ENCODE data around the gene TNFRSF14. TPM values are rescaled to one million over a fixed set of nuclear protein-coding genes. Genes with fewer than 3 reads are reported as not detected.
"Not testable (repeated sequence)": the region's sequence is repeated elsewhere in the genome, so short reads cannot be mapped to it uniquely, and the experiment has no call there.

Gene TNFRSF14
- total RNA-seq, 1 experiment from 2014 or later = 303 TPM

DNA sequence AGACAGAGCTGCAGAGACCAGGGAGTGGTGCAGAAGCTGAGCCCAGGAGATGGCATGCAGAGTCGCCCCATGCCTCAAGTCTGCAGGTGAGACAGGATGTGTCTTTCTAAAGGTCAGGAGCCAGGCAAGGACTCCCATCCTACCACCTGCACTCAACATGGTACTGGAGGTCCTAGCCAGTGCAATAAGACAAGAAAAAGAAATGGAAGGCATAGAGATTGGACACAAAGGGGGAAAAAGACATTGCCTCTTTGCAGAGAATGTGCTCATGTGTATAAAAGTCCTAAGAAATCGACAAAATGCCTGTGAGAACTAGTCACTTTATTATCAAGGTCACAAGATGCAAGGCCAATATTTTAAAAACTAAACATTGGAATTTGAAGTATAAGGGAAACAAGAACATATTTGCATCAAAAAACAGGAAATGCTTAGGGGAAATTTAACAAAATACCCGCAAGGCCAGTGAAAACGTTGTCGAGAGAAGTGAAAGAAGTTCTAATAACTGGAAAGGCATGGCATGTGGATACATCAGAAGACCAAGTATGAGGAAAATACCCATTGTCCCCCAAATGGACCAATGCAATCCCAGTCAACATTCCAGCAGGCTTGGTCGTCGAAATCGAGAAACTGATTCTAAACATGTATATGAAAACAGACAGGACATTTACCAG is 17.2 kb downstream of the TNFRSF14 start:
- DNase-seq (ENCODE audit: low read depth, low spot score) = no peak
- in situ Hi-C loops (cut with HindIII; ENCODE audit: low pct_unique_long_range_greater_than_20kb, low sequenced_read_pairs) = no loop called here

GRCh38 chr1:2574350-2574749 is 18.2 kb downstream of the TNFRSF14 start:
- DNase-seq (ENCODE audit: low read depth, low spot score) = peak; percentile 45
- in situ Hi-C loops (cut with HindIII; ENCODE audit: low pct_unique_long_range_greater_than_20kb, low sequenced_read_pairs) = no loop called here

DNA sequence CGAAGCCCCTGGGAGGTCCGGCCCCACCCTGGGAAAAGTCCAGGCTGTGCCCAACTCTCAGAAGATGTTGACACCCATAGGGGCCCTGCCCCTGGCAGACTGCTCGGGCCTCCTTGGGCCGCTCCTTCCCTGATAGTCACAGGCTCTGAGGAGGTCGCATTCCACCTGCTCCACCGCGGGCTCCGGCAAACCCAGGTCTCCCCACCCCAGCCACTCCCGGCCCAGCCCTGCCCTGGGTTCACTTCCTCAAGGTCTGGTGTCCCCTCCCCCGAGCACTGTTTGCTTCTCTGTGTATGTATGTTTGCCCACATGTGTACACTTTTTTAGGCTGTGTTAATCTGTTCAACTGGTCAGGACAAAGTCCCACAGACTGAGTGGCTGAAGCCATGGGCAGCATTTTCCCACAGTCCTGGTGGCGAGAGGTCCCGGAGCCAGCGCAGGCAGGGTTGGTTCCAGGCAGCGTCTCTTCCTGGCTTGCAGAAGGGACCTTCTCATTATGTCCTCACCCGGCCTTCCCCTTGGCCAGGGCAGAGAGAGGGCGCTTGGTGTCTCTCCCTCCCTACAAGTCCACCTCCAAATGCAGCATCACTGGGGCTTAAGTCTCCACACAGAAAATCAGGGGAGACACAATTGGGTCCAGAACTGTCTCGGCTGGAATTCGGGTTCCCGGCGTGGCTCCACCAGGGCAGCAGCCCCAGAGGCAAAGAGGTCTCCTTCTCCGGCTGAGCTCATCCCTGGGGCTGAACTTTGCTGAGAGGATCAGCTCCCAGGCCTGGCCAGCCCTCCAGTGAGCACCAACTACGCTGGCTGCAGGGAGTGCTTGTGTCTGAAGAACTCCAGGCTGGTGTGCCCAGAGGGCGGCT is 19.9 kb downstream of the TNFRSF14 start:
- in situ Hi-C loops (cut with HindIII; ENCODE audit: low pct_unique_long_range_greater_than_20kb, low sequenced_read_pairs) = no loop called here

DNA sequence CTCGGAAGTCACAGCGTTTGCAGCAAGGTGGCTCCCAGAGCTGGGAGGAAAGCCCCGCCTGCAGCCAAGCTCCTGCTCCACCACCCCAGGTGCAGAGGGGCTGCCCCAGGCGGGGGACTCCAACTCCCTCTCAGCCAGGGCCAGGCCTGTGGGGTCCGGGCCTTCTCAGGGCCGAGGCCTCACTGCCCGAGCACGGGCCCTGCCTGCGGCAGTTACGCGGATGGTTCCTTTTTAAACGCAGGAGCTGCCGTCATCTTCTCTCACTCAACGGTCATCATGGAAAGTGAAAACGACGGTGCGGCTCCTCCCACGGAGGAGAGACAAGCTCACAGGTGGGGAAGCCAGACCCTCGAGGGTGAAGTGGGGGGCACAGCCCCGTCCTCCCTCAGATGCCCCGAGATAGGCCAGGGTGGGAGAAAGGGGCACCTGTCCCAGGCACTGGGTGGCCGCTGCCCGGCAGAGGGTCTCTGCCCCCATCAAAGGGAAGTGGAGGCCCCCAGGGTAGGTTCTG is 21.4 kb downstream of the TNFRSF14 start:
- in situ Hi-C loops (cut with HindIII; ENCODE audit: low pct_unique_long_range_greater_than_20kb, low sequenced_read_pairs); DNase-seq (ENCODE audit: low read depth, low spot score): not testable (repeated sequence)

More for the DNA sequence above, 19.9 kb downstream of the TNFRSF14 start:
- no peak for DNase-seq (ENCODE audit: low read depth, low spot score)

- no peak for DNase-seq (ENCODE audit: low read depth, low spot score)
- in situ Hi-C loops (cut with HindIII; ENCODE audit: low pct_unique_long_range_greater_than_20kb, low sequenced_read_pairs) = no loop called here
These were observed 22.6 kb downstream of the TNFRSF14 start for GRCh38 chr1:2578758-2579118.

GRCh38 chr1:2580691-2581090 is 24.5 kb downstream of the TNFRSF14 start:
- no peak for DNase-seq (ENCODE audit: low read depth, low spot score)
- in situ Hi-C loops (cut with HindIII; ENCODE audit: low pct_unique_long_range_greater_than_20kb, low sequenced_read_pairs) = no loop called here

DNA sequence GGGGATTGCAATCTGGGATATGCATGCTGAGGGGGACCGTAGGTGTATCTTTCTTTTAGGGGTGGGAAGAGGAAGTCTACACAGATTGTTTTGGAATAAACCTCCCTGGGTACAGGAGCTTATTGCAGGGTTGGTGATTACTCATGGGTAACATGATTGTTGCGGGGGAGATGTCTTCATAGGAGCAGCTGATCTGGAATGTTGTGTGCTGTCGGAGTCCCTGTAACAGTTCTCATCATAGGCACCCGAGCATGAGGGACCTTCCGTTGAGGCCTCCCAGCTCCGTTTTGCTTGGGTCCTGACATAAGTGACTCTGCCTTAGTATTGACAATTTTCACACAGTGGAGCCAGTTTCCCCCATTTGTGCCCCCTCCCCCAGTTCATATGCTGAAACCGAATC is 26.2 kb downstream of the TNFRSF14 start:
- DNase-seq (ENCODE audit: low read depth, low spot score) = no peak
- in situ Hi-C loops (cut with HindIII; ENCODE audit: low pct_unique_long_range_greater_than_20kb, low sequenced_read_pairs) = no loop called here

- no peak for DNase-seq (ENCODE audit: low read depth, low spot score)
- in situ Hi-C loops (cut with HindIII; ENCODE audit: low pct_unique_long_range_greater_than_20kb, low sequenced_read_pairs) = no loop called here
These were observed 27.2 kb downstream of the TNFRSF14 start for GRCh38 chr1:2583331-2583791.

DNA sequence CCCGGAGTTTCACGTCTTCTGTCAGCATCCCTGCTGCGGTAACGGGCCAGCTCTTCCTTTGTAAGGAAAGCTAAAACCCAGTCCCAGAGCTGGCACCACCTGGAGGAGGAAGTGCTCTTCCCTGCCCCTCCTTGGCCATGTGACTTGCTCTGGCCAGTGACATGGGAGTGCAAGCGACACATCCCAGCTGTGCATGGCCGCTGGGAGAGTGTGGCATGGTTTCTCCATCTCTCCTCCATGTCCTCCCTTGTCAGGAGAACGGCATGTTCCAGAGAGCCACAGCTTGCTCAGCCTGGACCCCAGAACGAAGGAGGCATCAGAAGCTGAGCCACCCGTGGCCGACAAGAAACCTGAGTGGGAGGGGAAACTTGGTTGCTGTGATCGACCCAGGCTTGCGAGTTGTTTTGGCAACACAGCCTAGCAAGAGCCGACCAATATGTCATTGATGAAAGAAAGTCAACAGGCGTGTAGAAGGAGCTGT is 27.7 kb downstream of the TNFRSF14 start:
- in situ Hi-C loops (cut with HindIII; ENCODE audit: low pct_unique_long_range_greater_than_20kb, low sequenced_read_pairs) = no loop called here

GRCh38 chr1:2584686-2585317 is 28.6 kb downstream of the TNFRSF14 start:
- in situ Hi-C loops (cut with HindIII; ENCODE audit: low pct_unique_long_range_greater_than_20kb, low sequenced_read_pairs) = no loop called here

More for the DNA sequence above, 27.7 kb downstream of the TNFRSF14 start:
- DNase-seq (ENCODE audit: low read depth, low spot score) = no peak

GRCh38 chr1:2585318-2586092 is 29.3 kb downstream of the TNFRSF14 start:
- peak; percentile 52 for DNase-seq (ENCODE audit: low read depth, low spot score)

More at GRCh38 chr1:2584686-2585317, 28.6 kb downstream of the TNFRSF14 start:
- no peak for DNase-seq (ENCODE audit: low read depth, low spot score)

GRCh38 chr1:2586154-2587070 is 30.2 kb downstream of the TNFRSF14 start, which contains the start of gene PRXL2B:
PRXL2B (plus strand) TSS chr1:2586777; CDS start chr1:2586886, 109 bp downstream.
- DNase-seq (ENCODE audit: low read depth, low spot score) = peak; percentile 95
- in situ Hi-C loops (cut with HindIII; ENCODE audit: low pct_unique_long_range_greater_than_20kb, low sequenced_read_pairs) = no loop called here

More at GRCh38 chr1:2585318-2586092, 29.3 kb downstream of the TNFRSF14 start:
- in situ Hi-C loops (cut with HindIII; ENCODE audit: low pct_unique_long_range_greater_than_20kb, low sequenced_read_pairs) = no loop called here

GRCh38 chr1:2587071-2587859 is 31.1 kb downstream of the TNFRSF14 start:
- DNase-seq (ENCODE audit: low read depth, low spot score) = no peak
- in situ Hi-C loops (cut with HindIII; ENCODE audit: low pct_unique_long_range_greater_than_20kb, low sequenced_read_pairs) = no loop called here

GRCh38 chr1:2587860-2588571 is 31.8 kb downstream of the TNFRSF14 start:
- in situ Hi-C loops (cut with HindIII; ENCODE audit: low pct_unique_long_range_greater_than_20kb, low sequenced_read_pairs) = no loop called here
- no peak for DNase-seq (ENCODE audit: low read depth, low spot score)
